ENCODE data around the gene ZNF518A. TPM values are rescaled to one million over a fixed set of nuclear protein-coding genes. Genes with fewer than 3 reads are reported as not detected.
A peak's percentile ranks its signal among the peaks of the same experiment; 100 is the strongest.

The ZNF518A gene
- total and polyA plus RNA-seq, 9 of the 15 experiments (the other 6 are each of a cell fraction or from before 2014, with no cell fraction given): 6.3 to 30.0 (median 17.4) TPM

DNA sequence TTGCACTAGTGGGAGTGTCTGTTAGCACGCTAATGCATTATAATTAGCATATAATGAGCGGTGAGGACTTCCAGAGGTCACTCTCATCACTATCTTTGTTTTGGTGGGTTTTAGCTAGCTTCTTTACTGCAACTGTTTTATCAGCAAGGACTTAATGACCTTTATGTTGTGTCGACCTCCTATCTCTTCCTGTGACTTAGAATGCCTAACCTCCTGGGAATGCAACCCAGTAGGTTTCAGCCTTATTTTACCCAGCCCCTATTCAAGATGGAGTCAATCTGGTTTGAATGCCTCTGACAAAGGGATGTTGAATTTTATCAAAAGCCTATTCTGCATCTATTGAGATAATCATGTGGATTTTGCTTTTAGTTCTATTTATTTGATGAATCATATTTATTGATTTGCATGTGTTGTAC is 22.5 kb upstream of the ZNF518A start (continued):
- TF ChIP-seq, protein P1, sequence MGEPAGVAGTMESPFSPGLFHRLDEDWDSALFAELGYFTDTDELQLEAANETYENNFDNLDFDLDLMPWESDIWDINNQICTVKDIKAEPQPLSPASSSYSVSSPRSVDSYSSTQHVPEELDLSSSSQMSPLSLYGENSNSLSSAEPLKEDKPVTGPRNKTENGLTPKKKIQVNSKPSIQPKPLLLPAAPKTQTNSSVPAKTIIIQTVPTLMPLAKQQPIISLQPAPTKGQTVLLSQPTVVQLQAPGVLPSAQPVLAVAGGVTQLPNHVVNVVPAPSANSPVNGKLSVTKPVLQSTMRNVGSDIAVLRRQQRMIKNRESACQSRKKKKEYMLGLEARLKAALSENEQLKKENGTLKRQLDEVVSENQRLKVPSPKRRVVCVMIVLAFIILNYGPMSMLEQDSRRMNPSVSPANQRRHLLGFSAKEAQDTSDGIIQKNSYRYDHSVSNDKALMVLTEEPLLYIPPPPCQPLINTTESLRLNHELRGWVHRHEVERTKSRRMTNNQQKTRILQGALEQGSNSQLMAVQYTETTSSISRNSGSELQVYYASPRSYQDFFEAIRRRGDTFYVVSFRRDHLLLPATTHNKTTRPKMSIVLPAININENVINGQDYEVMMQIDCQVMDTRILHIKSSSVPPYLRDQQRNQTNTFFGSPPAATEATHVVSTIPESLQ (CRISPR knock-in tag; IDR thresholded peaks at IDR 0.05): no peak
- TF ChIP-seq, protein P2, sequence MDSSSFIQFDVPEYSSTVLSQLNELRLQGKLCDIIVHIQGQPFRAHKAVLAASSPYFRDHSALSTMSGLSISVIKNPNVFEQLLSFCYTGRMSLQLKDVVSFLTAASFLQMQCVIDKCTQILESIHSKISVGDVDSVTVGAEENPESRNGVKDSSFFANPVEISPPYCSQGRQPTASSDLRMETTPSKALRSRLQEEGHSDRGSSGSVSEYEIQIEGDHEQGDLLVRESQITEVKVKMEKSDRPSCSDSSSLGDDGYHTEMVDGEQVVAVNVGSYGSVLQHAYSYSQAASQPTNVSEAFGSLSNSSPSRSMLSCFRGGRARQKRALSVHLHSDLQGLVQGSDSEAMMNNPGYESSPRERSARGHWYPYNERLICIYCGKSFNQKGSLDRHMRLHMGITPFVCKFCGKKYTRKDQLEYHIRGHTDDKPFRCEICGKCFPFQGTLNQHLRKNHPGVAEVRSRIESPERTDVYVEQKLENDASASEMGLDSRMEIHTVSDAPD (CRISPR knock-in tag; IDR thresholded peaks at IDR 0.05): 0 out of 2 replicates have a peak, but pooled peaks have one; percentile 28
- TF ChIP-seq ZNF140 (CRISPR knock-in tag; IDR thresholded peaks at IDR 0.05) (no peak), ZNF436 (CRISPR knock-in tag; IDR thresholded peaks at IDR 0.05) (no peak), ZNF561 (CRISPR knock-in tag; conservative IDR thresholded peaks at IDR 0.05) (no peak), MEF2D (tag; conservative IDR thresholded peaks at IDR 0.05; ENCODE audit: low read depth) (peak; percentile 47; the same call in 1 of the 2 replicates), TCFL5 (CRISPR knock-in tag; conservative IDR thresholded peaks at IDR 0.05) (no peak), NFE2L1 (tag; IDR thresholded peaks at IDR 0.05; ENCODE audit: borderline replicate concordance, low read depth) (0 out of 2 replicates have a peak, but pooled peaks have one; percentile 14), MEF2A (IDR thresholded peaks at IDR 0.05; ENCODE audit: control insufficient read depth, low read depth, low read length) (no peak), NR2C2 (CRISPR knock-in tag; IDR thresholded peaks at IDR 0.05) (no peak), NR2C2 (tag; IDR thresholded peaks at IDR 0.05) (peak; percentile 16; the same call in 1 of the 2 replicates), ZNF707 (CRISPR knock-in tag; conservative IDR thresholded peaks at IDR 0.05) (no peak), E2F3 (CRISPR knock-in tag; IDR thresholded peaks at IDR 0.05) (no peak), CBX5 (IDR thresholded peaks at IDR 0.05; ENCODE audit: borderline replicate concordance, low read depth) (no peak), NCOA6 (IDR thresholded peaks at IDR 0.05) (no peak), ETS2 (tag; IDR thresholded peaks at IDR 0.05; ENCODE audit: borderline replicate concordance, poor library complexity, severe bottlenecking) (no peak), NR3C1 (CRISPR knock-in tag; IDR thresholded peaks at IDR 0.05) (no peak)
- TF ChIP-seq, protein P3, sequence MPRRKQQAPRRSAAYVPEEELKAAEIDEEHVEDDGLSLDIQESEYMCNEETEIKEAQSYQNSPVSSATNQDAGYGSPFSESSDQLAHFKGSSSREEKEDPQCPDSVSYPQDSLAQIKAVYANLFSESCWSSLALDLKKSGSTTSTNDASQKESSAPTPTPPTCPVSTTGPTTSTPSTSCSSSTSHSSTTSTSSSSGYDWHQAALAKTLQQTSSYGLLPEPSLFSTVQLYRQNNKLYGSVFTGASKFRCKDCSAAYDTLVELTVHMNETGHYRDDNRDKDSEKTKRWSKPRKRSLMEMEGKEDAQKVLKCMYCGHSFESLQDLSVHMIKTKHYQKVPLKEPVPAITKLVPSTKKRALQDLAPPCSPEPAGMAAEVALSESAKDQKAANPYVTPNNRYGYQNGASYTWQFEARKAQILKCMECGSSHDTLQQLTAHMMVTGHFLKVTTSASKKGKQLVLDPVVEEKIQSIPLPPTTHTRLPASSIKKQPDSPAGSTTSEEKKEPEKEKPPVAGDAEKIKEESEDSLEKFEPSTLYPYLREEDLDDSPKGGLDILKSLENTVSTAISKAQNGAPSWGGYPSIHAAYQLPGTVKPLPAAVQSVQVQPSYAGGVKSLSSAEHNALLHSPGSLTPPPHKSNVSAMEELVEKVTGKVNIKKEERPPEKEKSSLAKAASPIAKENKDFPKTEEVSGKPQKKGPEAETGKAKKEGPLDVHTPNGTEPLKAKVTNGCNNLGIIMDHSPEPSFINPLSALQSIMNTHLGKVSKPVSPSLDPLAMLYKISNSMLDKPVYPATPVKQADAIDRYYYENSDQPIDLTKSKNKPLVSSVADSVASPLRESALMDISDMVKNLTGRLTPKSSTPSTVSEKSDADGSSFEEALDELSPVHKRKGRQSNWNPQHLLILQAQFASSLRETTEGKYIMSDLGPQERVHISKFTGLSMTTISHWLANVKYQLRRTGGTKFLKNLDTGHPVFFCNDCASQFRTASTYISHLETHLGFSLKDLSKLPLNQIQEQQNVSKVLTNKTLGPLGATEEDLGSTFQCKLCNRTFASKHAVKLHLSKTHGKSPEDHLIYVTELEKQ (CRISPR knock-in tag; IDR thresholded peaks at IDR 0.05): 0 out of 2 replicates have a peak, but pooled peaks have one; percentile 46
- TF ChIP-seq, protein P4, sequence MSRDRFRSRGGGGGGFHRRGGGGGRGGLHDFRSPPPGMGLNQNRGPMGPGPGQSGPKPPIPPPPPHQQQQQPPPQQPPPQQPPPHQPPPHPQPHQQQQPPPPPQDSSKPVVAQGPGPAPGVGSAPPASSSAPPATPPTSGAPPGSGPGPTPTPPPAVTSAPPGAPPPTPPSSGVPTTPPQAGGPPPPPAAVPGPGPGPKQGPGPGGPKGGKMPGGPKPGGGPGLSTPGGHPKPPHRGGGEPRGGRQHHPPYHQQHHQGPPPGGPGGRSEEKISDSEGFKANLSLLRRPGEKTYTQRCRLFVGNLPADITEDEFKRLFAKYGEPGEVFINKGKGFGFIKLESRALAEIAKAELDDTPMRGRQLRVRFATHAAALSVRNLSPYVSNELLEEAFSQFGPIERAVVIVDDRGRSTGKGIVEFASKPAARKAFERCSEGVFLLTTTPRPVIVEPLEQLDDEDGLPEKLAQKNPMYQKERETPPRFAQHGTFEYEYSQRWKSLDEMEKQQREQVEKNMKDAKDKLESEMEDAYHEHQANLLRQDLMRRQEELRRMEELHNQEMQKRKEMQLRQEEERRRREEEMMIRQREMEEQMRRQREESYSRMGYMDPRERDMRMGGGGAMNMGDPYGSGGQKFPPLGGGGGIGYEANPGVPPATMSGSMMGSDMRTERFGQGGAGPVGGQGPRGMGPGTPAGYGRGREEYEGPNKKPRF (IDR thresholded peaks at IDR 0.05; ENCODE audit: low read depth, low read length): no peak
